GM18873 (cell line): ENCODE results near the gene UNCX.
"Not testable (repeated sequence)": the region's sequence is repeated elsewhere in the genome, so short reads cannot be mapped to it uniquely, and the experiment has no call there.

Experiments
- ATAC-seq: cut with Tn5 transposase; IDR thresholded peaks from one replicate; pipeline ENCODE4 v1.9.1; 2021; ENCODE audit warnings: mild to moderate bottlenecking, moderate library complexity, moderate number of reproducible peaks; ENCODE audit not compliant: unreplicated experiment, low FRiP score

The UNCX gene

GRCh38 chr7:1232623-1233332, at the start of gene UNCX:
UNCX (plus strand) TSS chr7:1232872; CDS start chr7:1233018, 146 bp downstream.
- ATAC-seq, result no peak

- no peak for ATAC-seq
These were observed 45.5 kb upstream of the UNCX start for GRCh38 chr7:1187127-1187526.

GRCh38 chr7:1188720-1189294, 43.9 kb upstream of the UNCX start:
- no peak for ATAC-seq

GRCh38 chr7:1189986-1190772, 42.5 kb upstream of the UNCX start:
- ATAC-seq, result no peak

- ATAC-seq, result no peak
These were observed 40.4 kb upstream of the UNCX start for GRCh38 chr7:1192171-1192676.

GRCh38 chr7:1193593-1194424, 38.9 kb upstream of the UNCX start:
- ATAC-seq, result no peak

- not testable (repeated sequence) for ATAC-seq
These were observed 36.2 kb upstream of the UNCX start for GRCh38 chr7:1196441-1196840.

- ATAC-seq, result no peak
These were observed 35.7 kb upstream of the UNCX start for GRCh38 chr7:1196950-1197349.

- ATAC-seq, result no peak
These were observed 34.6 kb upstream of the UNCX start for GRCh38 chr7:1197997-1198625.

- no peak for ATAC-seq
These were observed 32.6 kb upstream of the UNCX start for GRCh38 chr7:1200045-1200444.

GRCh38 chr7:1201916-1202315, 30.8 kb upstream of the UNCX start:
- no peak for ATAC-seq

GRCh38 chr7:1202914-1203313, 29.8 kb upstream of the UNCX start:
- not testable (repeated sequence) for ATAC-seq

GRCh38 chr7:1204460-1205140, 28.1 kb upstream of the UNCX start:
- ATAC-seq, result no peak

- not testable (repeated sequence) for ATAC-seq
These were observed 26.9 kb upstream of the UNCX start for GRCh38 chr7:1205742-1206141.

GRCh38 chr7:1209097-1209496, 23.6 kb upstream of the UNCX start:
- no peak for ATAC-seq

- ATAC-seq, result no peak
These were observed 22.2 kb upstream of the UNCX start for GRCh38 chr7:1210321-1210978.

- ATAC-seq, result no peak
These were observed 21.6 kb upstream of the UNCX start for GRCh38 chr7:1210979-1211608.

GRCh38 chr7:1211611-1212010, 21.1 kb upstream of the UNCX start:
- no peak for ATAC-seq
